Chondrocyte (in vitro differentiated cells): Measurements from ENCODE around the gene ARHGEF6. TPM values are rescaled to one million over a fixed set of nuclear protein-coding genes. Genes with fewer than 3 reads are reported as not detected.

Experiments used
- DNase-seq: peaks from one replicate; pipeline ENCODE4 v3.0.0; 2021; ENCODE audit warnings: mixed read lengths, low spot score
- H3K27ac Mint-ChIP-seq: one replicate; pipeline ENCODE4 v1.8.0; 2021; ENCODE audit warnings: mild to moderate bottlenecking, moderate library complexity, mixed read lengths; ENCODE audit not compliant: unreplicated experiment
- H3K27me3 Mint-ChIP-seq: 2 replicates; pipeline ENCODE4 v1.8.0; 2021; ENCODE audit warnings: low read depth, mixed read lengths
- H3K36me3 Mint-ChIP-seq: 2 replicates; pipeline ENCODE4 v1.8.0; 2021; ENCODE audit warnings: low read depth, mixed read lengths
- H3K4me1 Mint-ChIP-seq: 2 replicates; pipeline ENCODE4 v1.8.0; 2021; ENCODE audit warnings: low read depth, mild to moderate bottlenecking, mixed read lengths
- H3K4me3 Mint-ChIP-seq: one replicate; pipeline ENCODE4 v1.8.0; 2021; ENCODE audit warnings: mild to moderate bottlenecking, moderate library complexity, mixed read lengths; ENCODE audit not compliant: unreplicated experiment
- H3K9me3 Mint-ChIP-seq: 2 replicates; pipeline ENCODE4 v1.8.0; 2021; ENCODE audit warnings: low read depth, mixed read lengths
- total RNA-seq: library from RNA; stranded (reverse); gene quantifications from 3 replicates; pipeline ENCODE4 v1.2.1, GENCODE V29; 2021
- TF ChIP-seq, protein P1 (sequence below): fragments of 200-600 bp; sonication (generic); IDR thresholded peaks from 2 replicates; pipeline ENCODE4 v1.5.0; 2021; ENCODE audit warnings: antibody characterized with exemption, mild to moderate bottlenecking, moderate library complexity

Gene ARHGEF6
- total RNA-seq, 1 donor from 2014 or later = 12.2 TPM

DNA sequence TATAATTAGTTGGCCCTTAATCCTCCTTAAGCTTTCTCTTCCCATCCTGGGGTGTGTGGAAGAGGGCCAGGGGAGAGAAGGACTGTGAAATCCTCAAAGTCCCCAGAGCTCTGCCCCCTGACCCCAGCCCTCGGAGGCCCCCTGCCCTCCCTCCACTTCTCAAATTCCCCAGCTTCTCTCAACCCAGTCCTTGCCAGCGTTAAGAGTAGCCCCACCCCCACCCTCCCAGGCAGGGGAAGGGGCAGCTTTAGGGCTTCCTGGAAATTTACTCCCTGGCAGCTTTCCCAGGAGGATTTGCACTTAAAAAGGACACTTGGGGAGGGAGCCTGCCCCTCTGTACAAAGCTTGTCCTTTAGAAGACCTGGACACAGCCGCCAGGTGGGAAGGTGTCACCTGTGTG lies 144.6 kb downstream of the ARHGEF6 start:
- TF ChIP-seq, protein P1, sequence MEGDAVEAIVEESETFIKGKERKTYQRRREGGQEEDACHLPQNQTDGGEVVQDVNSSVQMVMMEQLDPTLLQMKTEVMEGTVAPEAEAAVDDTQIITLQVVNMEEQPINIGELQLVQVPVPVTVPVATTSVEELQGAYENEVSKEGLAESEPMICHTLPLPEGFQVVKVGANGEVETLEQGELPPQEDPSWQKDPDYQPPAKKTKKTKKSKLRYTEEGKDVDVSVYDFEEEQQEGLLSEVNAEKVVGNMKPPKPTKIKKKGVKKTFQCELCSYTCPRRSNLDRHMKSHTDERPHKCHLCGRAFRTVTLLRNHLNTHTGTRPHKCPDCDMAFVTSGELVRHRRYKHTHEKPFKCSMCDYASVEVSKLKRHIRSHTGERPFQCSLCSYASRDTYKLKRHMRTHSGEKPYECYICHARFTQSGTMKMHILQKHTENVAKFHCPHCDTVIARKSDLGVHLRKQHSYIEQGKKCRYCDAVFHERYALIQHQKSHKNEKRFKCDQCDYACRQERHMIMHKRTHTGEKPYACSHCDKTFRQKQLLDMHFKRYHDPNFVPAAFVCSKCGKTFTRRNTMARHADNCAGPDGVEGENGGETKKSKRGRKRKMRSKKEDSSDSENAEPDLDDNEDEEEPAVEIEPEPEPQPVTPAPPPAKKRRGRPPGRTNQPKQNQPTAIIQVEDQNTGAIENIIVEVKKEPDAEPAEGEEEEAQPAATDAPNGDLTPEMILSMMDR = no peak
- peaks cover 3% of the 10 kb centered on the region for H3K9me3 Mint-ChIP-seq
- no peaks in the 10 kb centered on the region for H3K36me3 Mint-ChIP-seq
- no peak overlapping the region for H3K27ac Mint-ChIP-seq
- no peak overlapping the region for H3K4me3 Mint-ChIP-seq
- DNase-seq = no peak
- H3K4me1 Mint-ChIP-seq = no peaks in the 10 kb centered on the region
- no peaks in the 10 kb centered on the region for H3K27me3 Mint-ChIP-seq

DNA sequence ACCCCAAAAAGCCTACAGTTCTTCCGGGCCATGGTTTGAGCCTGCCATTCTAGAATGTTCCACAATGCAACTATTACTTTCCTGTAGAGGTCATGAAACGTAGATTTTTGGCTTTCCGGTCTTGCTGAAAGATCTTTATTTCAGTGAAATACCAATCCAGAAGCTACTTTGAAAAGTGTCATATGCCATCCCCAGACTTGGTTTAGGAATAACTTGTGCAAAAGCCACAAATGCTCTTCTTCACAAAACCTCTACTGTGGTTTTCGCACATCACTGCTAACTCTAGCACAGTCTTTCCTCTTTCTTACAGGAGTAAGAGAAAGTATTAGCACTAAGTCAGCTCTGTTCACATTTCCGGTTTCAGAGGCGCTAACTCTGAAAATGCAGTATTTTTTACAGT lies 145.5 kb downstream of the ARHGEF6 start:
- no peaks in the 10 kb centered on the region for H3K36me3 Mint-ChIP-seq
- peaks cover 3% of the 10 kb centered on the region for H3K9me3 Mint-ChIP-seq
- no peaks in the 10 kb centered on the region for H3K27me3 Mint-ChIP-seq
- H3K27ac Mint-ChIP-seq = no peak overlapping the region
- TF ChIP-seq, protein P1 = no peak
- H3K4me3 Mint-ChIP-seq = no peak overlapping the region
- H3K4me1 Mint-ChIP-seq = no peaks in the 10 kb centered on the region
- no peak for DNase-seq

DNA sequence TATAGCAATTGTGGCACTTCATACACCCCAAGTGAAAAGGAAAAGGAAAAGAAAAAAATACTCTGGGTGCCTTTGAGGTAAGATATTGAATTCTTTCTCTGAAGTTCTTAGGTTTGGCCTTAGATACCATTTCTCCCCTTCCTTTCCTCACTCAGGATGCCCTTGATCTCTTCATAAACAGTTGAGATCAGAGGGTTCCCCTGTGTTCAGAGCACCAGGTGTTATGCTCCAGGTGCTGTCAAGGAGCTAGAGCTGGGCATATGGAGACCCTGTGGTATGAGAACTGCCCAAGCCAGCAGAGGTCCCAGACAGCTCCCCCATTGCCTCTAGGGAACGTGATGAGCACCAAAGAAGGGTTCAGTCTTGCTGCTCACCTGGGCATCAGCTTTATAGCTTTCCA lies 149.9 kb downstream of the ARHGEF6 start:
- no peaks in the 10 kb centered on the region for H3K36me3 Mint-ChIP-seq

DNA sequence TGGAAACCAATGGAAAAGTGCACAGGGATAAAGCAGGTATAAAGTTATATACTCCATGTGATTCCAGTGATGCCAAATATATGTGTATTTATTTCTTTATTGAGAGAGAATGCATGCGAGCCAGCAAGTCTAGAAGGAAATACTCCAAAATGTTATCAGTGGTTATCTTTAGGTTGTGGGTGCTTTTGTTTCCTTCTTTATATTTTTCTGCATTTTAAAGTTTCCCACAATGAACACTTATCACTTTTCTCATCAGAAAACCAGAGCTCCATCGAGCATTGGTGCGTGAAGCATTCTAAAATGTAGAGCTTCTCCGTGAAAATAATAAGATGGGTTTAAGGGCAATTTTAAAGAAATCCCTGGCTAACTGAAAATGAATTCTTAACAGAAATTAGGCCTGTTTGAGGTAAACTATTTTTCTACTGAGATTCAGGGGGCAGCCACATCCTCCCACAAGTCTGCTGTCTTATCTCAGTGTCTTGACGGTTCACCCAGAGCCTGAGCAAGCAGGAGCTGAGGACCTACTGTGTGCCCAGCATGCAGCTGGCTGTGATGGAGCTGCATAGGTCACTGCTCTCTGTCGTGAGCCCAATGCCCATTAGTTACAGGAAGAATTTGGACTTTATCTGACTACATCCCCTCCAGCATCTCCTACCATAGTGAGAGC lies 151.5 kb downstream of the ARHGEF6 start:
- peaks cover 8% of the 10 kb centered on the region for H3K9me3 Mint-ChIP-seq
- no peak overlapping the region for H3K27ac Mint-ChIP-seq
- H3K36me3 Mint-ChIP-seq = no peaks in the 10 kb centered on the region
- DNase-seq = no peak
- no peak overlapping the region for H3K4me3 Mint-ChIP-seq
- no peaks in the 10 kb centered on the region for H3K4me1 Mint-ChIP-seq
- TF ChIP-seq, protein P1 = no peak
- peaks cover 2% of the 10 kb centered on the region for H3K27me3 Mint-ChIP-seq

More for the DNA sequence above, 149.9 kb downstream of the ARHGEF6 start:
- TF ChIP-seq, protein P1 = no peak
- peaks cover 2% of the 10 kb centered on the region for H3K27me3 Mint-ChIP-seq
- DNase-seq = no peak
- no peak overlapping the region for H3K27ac Mint-ChIP-seq
- peaks cover 4% of the 10 kb centered on the region for H3K9me3 Mint-ChIP-seq
- H3K4me3 Mint-ChIP-seq = no peak overlapping the region
- H3K4me1 Mint-ChIP-seq = no peaks in the 10 kb centered on the region

DNA sequence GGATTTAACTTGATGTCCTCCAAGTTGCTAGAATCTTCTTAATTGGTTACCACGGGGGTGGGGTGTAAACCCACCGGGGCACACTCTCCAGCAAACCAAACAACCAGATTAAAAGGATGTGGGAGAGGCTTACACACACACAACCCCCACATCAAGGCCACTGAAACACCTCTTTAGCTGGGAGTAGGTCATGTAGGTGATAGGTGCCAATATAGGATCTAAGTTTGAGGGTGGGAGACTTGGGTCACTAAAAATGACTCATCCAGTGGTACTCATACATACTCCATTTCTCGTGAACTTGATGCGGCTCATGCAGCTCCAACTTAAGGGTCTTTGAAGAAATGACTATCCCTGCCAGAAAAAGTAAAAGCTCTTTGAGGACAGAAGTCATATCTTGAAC lies 153.3 kb downstream of the ARHGEF6 start:
- Mint-ChIP-seq H3K9me3 (peaks cover 11% of the 10 kb centered on the region), H3K27ac (no peak overlapping the region), H3K36me3 (no peaks in the 10 kb centered on the region), H3K4me3 (no peak overlapping the region), H3K4me1 (no peaks in the 10 kb centered on the region), H3K27me3 (peaks cover 2% of the 10 kb centered on the region)
- no peak for DNase-seq
- TF ChIP-seq, protein P1 = no peak
